Endothelial cell of umbilical vein (primary cell): ENCODE measurements around the gene ANGEL1.

Source experiments
- POLR2A ChIP-seq: IDR thresholded peaks from 2 replicates; pipeline ENCODE4 v1.6.1; 2012; ENCODE audit warnings: low read depth, mild to moderate bottlenecking, control low read depth, low read length
- POLR2AphosphoS5 ChIP-seq: IDR thresholded peaks from 2 replicates; pipeline ENCODE4 v1.6.1; 2012; ENCODE audit warnings: low read depth, mild to moderate bottlenecking, control low read depth, low read length, moderate library complexity; ENCODE audit not compliant: insufficient read depth
- TF ChIP-seq, protein P1 (sequence below): IDR thresholded peaks from 2 replicates; pipeline ENCODE4 v1.6.1; 2011; ENCODE audit not compliant: insufficient read depth, insufficient read length
- TF ChIP-seq, protein P2 (sequence below), 2 donors: IDR thresholded peaks; 1 replicate in 1 of 2; 2 replicates in 1 of 2; pipeline ENCODE4 v1.5.1; 2011; ENCODE audit warnings: low read length in 2 of 2, mild to moderate bottlenecking in 2 of 2, moderate library complexity in 2 of 2, control low read depth in 1 of 2, inconsistent platforms in 1 of 2, low read depth in 1 of 2; ENCODE audit not compliant: insufficient read depth in 1 of 2; ENCODE audit errors: extremely low read depth in 1 of 2

DNA sequence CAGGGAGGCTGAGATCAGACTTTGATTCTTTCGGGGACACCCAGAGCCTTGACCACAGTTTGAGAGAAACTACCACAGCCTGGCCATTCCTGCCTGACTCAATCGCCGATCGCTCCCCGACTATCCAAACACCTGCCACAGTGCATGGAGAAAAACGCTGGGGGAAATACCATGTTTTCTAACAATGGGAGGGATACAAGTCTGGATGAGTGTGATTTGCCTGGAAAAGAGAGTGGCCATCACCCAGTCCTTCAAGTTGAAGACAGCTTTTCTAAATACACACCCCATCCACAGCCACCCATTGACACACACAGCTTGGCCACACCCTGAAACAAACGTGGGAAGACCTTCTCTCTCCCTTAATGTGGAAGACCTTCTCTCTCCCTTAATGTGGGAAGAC is 58.1 kb downstream of the ANGEL1 start:
- TF ChIP-seq, protein P1, sequence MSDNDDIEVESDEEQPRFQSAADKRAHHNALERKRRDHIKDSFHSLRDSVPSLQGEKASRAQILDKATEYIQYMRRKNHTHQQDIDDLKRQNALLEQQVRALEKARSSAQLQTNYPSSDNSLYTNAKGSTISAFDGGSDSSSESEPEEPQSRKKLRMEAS = no peak
- TF ChIP-seq, protein P2, sequence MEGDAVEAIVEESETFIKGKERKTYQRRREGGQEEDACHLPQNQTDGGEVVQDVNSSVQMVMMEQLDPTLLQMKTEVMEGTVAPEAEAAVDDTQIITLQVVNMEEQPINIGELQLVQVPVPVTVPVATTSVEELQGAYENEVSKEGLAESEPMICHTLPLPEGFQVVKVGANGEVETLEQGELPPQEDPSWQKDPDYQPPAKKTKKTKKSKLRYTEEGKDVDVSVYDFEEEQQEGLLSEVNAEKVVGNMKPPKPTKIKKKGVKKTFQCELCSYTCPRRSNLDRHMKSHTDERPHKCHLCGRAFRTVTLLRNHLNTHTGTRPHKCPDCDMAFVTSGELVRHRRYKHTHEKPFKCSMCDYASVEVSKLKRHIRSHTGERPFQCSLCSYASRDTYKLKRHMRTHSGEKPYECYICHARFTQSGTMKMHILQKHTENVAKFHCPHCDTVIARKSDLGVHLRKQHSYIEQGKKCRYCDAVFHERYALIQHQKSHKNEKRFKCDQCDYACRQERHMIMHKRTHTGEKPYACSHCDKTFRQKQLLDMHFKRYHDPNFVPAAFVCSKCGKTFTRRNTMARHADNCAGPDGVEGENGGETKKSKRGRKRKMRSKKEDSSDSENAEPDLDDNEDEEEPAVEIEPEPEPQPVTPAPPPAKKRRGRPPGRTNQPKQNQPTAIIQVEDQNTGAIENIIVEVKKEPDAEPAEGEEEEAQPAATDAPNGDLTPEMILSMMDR (IDR thresholded peaks at IDR 0.05; ENCODE audit: extremely low read depth in 1 of 2, insufficient read depth in 1 of 2, low read depth in 1 of 2, low read length in 2 of 2) = no peak
- no peak for TF ChIP-seq POLR2AphosphoS5
- no peak for TF ChIP-seq POLR2A
